ENCODE data around the gene IFI44. TPM values are rescaled to one million over a fixed set of nuclear protein-coding genes. Genes with fewer than 3 reads are reported as not detected.

IFI44 gene
- total and polyA plus RNA-seq, 2 donors (not counting 3 experiments of a cell fraction or from before 2014, with no cell fraction given): 11.8 to 12.3 TPM

- H2AFZ ChIP-seq (ENCODE audit: low read depth, low read length): no peak overlapping the region
- no TSS peak for BruUV-seq (replicated peaks)
- no peak overlapping the region for H3K27ac ChIP-seq (ENCODE audit: insufficient read depth, low read depth, low read length)
- no peaks in the 10 kb centered on the region for H3K79me2 ChIP-seq (ENCODE audit: control insufficient read depth, insufficient read depth, low read length)
- no peaks in the 10 kb centered on the region for H3K36me3 ChIP-seq (ENCODE audit: control insufficient read depth in 2 of 2, extremely low read depth in 1 of 2, insufficient read depth in 2 of 2, low read length in 2 of 2)
- peaks cover under 1% of the 10 kb centered on the region for H3K4me1 ChIP-seq (ENCODE audit: control insufficient read depth, extremely low read depth, insufficient read depth, low read length)
- H3K9ac ChIP-seq (replicated peaks; ENCODE audit: extremely low read depth, insufficient read depth, low read length): no peak overlapping the region
- TF ChIP-seq POLR2A (IDR thresholded peaks at IDR 0.05; ENCODE audit: low read depth, low read length) (no peak), FOS (IDR thresholded peaks at IDR 0.05; ENCODE audit: borderline replicate concordance, insufficient read depth, low read length) (no peak), EZH2 (IDR thresholded peaks at IDR 0.05; ENCODE audit: borderline replicate concordance, low read depth, low read length, severe bottlenecking) (no peak), MYC (IDR thresholded peaks at IDR 0.05; ENCODE audit: low read depth, low read length) (no peak), POLR2AphosphoS5 (IDR thresholded peaks at IDR 0.05; ENCODE audit: insufficient read depth, low read depth, low read length) (no peak), JUN (IDR thresholded peaks at IDR 0.05; ENCODE audit: borderline replicate concordance, insufficient read depth, insufficient read length, low read depth) (no peak), CTCF (IDR thresholded peaks at IDR 0.05; ENCODE audit: extremely low read depth in 1 of 2, insufficient read depth in 1 of 2, low read depth in 1 of 2, low read length in 2 of 2) (no peak), GATA2 (IDR thresholded peaks at IDR 0.05; ENCODE audit: insufficient read depth, insufficient read length, low read depth, low read length) (no peak)
- dilution Hi-C loops (cut with MboI; ENCODE audit: extremely low pct_ligation_motif_present, low sequenced_read_pairs) (no loop called here), intact Hi-C loops (cut with micrococcal nuclease) (no loop called here)
- no peak for FAIRE-seq
- H3K27me3 ChIP-seq (ENCODE audit: control insufficient read depth in 2 of 2, insufficient read depth in 2 of 2, low read length in 2 of 2): no peaks in the 10 kb centered on the region
- H4K20me1 ChIP-seq (replicated peaks; ENCODE audit: control insufficient read depth, extremely low read depth, insufficient read depth, low read length): no peaks in the 10 kb centered on the region
- H3K9me3 ChIP-seq (replicated peaks; ENCODE audit: control insufficient read depth, insufficient read depth, low read length): no peaks in the 10 kb centered on the region
- DNase-seq (ENCODE audit: low read depth, low spot score): no peak
- H3K4me2 ChIP-seq (ENCODE audit: insufficient read depth, low read length): no peak overlapping the region
- no peaks in the 10 kb centered on the region for H3K9me1 ChIP-seq (replicated peaks; ENCODE audit: control insufficient read depth, extremely low read depth, insufficient read depth, low read length)
- no peak overlapping the region for H3K4me3 ChIP-seq (replicated peaks in 1 of 3; ENCODE audit: insufficient read depth in 1 of 3, low read depth in 1 of 3, low read length in 3 of 3)
- ChIA-PET POLR2A (no interaction called here), CTCF (interaction anchor here (0.7 kb wide), 1 partner anchor 35 kb away, joined by 3 read pairs; no protein-coding TSS in a partner anchor)
Measured at GRCh38 chr1:78640462-78640861, 9.2 kb upstream of the IFI44 start.

Measured in endothelial cell of umbilical vein (primary cell).